SK-N-MC (cell line): ENCODE measurements around the gene BMPR2.
"Not testable (repeated sequence)": the region's sequence is repeated elsewhere in the genome, so short reads cannot be mapped to it uniquely, and the experiment has no call there.

Experiments used
- DNase-seq: peaks from one replicate; pipeline ENCODE4 v3.0.0-alpha.2; 2011; ENCODE audit warnings: low read depth, low spot score
- H3K27ac ChIP-seq: fragments of 200-600 bp; sonication (generic); 2 replicates; pipeline ENCODE4 v1.5.1; 2016; ENCODE audit warnings: mixed run types
- H3K36me3 ChIP-seq: fragments of 200-600 bp; sonication (generic); 2 replicates; pipeline ENCODE4 v1.6.1; 2017; ENCODE audit warnings: antibody characterized with exemption, low read length, mixed read lengths; ENCODE audit not compliant: insufficient read depth
- H3K4me3 ChIP-seq: fragments of 200-600 bp; sonication (generic); 2 replicates; pipeline ENCODE4 v1.5.1; 2016
- H3K9ac ChIP-seq: fragments of 200-600 bp; sonication (generic); 2 replicates; pipeline ENCODE4 v1.8.0; 2017; ENCODE audit warnings: mixed run types, mixed read lengths; ENCODE audit not compliant: insufficient read length
- H3K9me3 ChIP-seq: fragments of 200-600 bp; sonication (generic); 2 replicates; pipeline ENCODE4 v1.6.1; 2017; ENCODE audit warnings: low read depth, mild to moderate bottlenecking, antibody characterized with exemption, low read length, moderate library complexity, mixed read lengths
- EZH2 ChIP-seq: fragments of 200-600 bp; sonication (generic); IDR thresholded peaks from one replicate; pipeline ENCODE4 v1.6.1; 2017; ENCODE audit warnings: antibody characterized with exemption
- FOXP2 ChIP-seq: optimal IDR thresholded peaks from 2 replicates; pipeline ENCODE3; 2011; ENCODE audit warnings: mild to moderate bottlenecking, moderate library complexity; ENCODE audit not compliant: insufficient read depth; ENCODE audit errors: extremely low read length, control extremely low read depth
- POLR2AphosphoS5 ChIP-seq: IDR thresholded peaks from 2 replicates; pipeline ENCODE4 v1.6.1; 2012; ENCODE audit warnings: mild to moderate bottlenecking, low read depth, low read length, borderline replicate concordance

BMPR2 gene

DNA sequence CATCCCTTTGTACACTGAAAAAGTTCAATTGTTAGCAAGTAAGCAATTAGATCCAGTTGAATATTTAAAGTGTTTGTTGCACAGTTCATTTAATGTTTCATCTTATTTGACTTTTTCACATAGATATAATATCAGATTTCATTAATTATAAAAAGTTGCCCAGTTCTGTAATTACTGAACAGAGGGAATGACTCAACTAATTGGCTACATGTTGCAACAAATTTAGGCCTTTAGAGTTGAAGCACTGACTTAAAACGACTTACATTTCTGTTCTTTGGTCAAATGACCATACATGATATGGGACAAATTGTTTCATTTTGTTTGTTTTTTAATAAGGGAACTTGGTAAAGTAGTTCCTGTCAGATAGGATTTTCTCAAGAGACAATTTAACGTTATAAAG, 190.2 kb downstream of the BMPR2 start:
- TF ChIP-seq POLR2AphosphoS5 (no peak), FOXP2 (no peak), EZH2 (no peak)
- H3K36me3 ChIP-seq: no peaks in the 10 kb centered on the region
- no peak overlapping the region for H3K4me3 ChIP-seq
- no peak overlapping the region for H3K9ac ChIP-seq
- no peak overlapping the region for H3K27ac ChIP-seq
- DNase-seq: no peak
- no peaks in the 10 kb centered on the region for H3K9me3 ChIP-seq

DNA sequence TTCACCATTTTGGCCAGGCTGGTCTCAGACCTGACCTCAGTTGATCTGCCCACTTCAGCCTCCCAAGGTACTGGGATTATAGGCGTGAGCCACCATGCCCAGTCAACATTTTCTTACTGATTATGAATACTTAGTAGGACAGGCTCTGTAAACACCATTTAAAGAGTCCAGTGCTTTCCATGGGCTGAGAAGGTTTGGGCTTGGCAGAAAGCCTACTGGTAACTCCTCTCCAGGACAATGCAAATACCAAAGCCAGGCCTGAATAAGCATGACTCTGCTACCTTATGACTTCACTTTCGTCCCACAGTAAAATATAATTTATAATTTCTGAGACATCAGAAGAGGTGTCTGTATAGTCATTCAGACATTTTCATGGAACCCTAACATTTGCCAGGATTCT, 198.4 kb downstream of the BMPR2 start:
- H3K9me3 ChIP-seq: no peaks in the 10 kb centered on the region

DNA sequence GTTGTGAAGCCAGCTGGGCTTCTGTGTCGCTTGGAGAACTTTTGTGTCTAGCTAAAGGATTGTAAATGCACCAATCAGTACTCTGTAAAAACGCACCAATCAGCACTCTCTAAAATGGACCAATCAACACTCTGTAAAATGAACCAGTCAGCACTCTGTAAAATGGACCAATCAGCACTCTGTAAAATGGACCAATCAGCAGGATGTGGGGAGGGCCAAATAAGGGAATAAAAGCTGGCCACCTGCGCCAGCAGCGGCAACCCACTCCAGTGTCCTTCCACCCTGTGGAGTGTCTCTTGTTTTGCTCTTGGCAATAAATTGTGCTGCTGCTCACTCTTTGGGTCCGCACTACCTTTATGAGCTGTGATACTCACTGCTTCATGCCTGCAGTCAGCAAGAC, 199.1 kb downstream of the BMPR2 start:
- not testable (repeated sequence) for H3K36me3 ChIP-seq, H3K9me3 ChIP-seq, H3K9ac ChIP-seq, H3K27ac ChIP-seq, DNase-seq, H3K4me3 ChIP-seq

More for the DNA sequence above, 198.4 kb downstream of the BMPR2 start:
- no peak overlapping the region for H3K4me3 ChIP-seq
- H3K27ac ChIP-seq: no peak overlapping the region
- TF ChIP-seq FOXP2: no peak
- no peak for TF ChIP-seq EZH2
- TF ChIP-seq POLR2AphosphoS5: no peak
- DNase-seq: no peak
- H3K36me3 ChIP-seq: no peaks in the 10 kb centered on the region
- no peak overlapping the region for H3K9ac ChIP-seq

DNA sequence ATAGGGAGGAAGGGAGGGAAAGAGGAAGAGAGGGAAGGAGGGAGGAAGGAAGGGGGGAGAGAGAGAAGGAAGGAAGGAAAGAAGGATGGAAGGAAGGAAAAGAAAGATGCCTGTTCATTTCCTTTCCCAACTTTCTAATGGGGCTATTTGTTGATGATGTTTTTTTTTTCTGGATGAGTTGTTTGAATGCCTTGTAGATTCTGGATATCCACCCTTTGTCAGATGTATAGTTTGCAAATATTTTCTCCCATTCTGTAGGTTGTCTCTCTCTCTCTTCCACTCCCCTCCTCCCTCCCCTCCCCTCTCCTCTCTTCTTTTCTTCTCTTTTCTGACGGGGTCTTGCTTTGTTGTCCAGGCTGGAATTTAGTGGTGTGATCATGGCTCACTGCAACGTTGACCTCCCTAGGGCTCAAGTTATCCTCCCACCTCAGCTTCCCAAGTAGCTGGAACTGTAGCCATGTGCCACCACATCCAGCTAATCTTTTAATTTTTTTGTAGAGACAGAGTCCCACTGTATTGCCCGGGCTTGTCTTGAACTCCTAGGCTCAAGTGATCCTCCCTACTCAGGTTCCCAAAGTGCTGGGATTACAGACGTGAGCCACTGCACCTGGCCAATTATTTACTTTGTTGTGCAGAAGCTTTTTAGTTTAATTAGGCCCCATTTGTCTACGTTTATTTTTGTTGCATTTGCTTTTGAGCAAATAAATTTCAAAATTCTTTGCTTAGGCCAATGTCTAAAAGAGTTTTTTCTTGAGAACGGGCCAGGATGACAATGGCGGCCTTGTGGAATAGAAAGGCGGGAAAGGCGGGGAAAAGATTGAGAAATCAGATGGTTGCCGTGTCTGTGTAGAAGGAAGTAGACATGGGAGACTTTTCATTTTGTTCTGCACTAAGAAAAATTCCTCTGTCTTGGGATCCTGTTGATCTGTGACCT, 201.4 kb downstream of the BMPR2 start:
- TF ChIP-seq EZH2: no peak
- TF ChIP-seq POLR2AphosphoS5: no peak
- no peak for TF ChIP-seq FOXP2
- H3K9me3 ChIP-seq: no peaks in the 10 kb centered on the region
- no peak overlapping the region for H3K9ac ChIP-seq
- H3K36me3 ChIP-seq: no peaks in the 10 kb centered on the region
- H3K27ac ChIP-seq: no peak overlapping the region
- no peak overlapping the region for H3K4me3 ChIP-seq
- no peak for DNase-seq

DNA sequence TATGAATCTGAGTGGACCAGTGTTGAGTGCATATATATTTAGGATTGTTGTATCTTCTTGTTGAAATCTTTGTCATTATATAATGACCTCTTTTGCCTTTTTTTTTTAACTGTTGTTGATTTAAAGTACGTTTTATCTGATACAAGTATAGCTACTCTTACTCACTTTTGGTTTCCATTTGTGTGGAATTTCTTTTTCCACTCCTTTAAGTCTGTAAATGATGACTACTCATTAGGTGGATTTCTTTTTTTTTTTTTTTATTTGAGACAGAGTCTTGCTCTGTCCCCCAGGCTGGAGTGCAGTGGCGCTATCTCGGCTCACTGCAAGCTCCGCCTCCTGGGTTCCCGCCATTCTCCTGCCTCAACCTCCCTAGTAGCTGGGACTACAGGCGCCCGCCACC, 206.7 kb downstream of the BMPR2 start:
- not testable (repeated sequence) for H3K4me3 ChIP-seq, DNase-seq, H3K9me3 ChIP-seq, H3K36me3 ChIP-seq, H3K9ac ChIP-seq, H3K27ac ChIP-seq

DNA sequence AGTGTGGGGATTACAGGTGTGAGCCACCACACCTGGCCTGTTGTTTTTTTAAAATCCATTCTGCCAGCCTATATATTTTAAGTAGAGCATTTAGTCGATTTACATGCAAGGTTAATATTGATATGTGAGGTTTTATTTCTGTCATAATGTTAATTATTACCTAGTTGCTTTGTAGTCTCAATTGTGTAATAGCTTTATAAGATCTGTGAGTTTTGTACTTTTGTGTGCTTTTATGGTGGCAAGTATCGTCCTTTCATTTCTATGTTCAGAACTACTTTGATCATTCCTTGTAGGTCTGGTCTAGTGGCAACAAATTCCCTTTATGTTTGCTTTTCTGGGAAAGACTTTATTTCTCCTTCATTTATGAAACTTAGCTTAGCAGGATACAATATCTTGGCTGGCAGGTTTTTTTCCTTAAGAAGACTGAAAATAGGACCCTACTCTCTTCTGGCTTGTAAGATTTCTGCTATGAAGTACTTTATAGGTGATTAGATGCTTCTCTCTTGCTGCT, 207.6 kb downstream of the BMPR2 start:
- no peak overlapping the region for H3K27ac ChIP-seq
- H3K9ac ChIP-seq: no peak overlapping the region
- H3K9me3 ChIP-seq: no peaks in the 10 kb centered on the region; the same call in 1 of the 2 replicates
- TF ChIP-seq POLR2AphosphoS5: no peak
- no peak for TF ChIP-seq FOXP2
- no peak for TF ChIP-seq EZH2
- no peaks in the 10 kb centered on the region for H3K36me3 ChIP-seq
- H3K4me3 ChIP-seq: no peak overlapping the region
- no peak for DNase-seq

DNA sequence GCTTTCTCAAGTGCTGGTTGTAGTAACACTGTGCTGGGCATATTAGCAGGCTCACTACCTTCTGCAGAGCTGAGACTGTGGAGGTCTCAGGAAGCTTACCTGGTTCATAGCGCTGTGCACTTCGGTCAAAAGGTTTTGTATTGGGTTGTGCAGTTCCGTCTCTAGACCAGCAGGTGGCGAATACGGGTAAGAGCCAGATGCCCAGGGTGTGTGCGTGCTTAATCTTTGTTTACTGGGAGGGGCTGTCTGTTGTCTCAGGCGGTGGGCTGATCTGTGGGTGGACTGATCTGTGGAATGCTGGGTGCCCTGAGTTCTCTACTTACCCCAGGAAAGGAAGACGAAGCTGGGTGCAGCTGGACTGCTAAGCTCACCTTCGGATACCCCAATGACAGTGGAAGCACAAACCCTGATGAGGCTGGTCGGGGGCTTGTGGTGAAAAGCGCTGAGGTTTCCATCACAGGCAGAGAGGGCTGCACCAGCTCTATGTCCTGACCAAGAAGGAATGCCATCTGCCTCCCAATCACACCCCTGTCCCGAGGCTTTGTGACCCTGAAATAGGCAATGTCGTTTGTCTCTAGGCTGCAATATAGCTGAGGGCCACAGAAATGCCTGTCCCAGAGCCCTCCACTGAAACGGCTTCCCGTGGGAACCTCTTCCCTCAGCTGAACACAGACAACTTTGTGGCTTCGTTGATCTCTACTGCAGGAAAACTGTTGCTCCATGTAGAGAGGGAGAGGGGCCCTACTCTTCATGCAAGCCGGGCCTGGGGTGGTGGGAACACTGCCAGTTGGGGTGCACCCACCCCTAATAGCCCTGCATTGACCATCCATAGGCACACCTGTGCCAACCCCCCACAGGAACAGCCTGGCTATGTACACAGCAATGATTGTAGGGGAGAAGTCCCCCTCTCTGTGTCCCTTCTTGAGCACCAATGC, 212.8 kb downstream of the BMPR2 start:
- no peak overlapping the region for H3K27ac ChIP-seq

DNA sequence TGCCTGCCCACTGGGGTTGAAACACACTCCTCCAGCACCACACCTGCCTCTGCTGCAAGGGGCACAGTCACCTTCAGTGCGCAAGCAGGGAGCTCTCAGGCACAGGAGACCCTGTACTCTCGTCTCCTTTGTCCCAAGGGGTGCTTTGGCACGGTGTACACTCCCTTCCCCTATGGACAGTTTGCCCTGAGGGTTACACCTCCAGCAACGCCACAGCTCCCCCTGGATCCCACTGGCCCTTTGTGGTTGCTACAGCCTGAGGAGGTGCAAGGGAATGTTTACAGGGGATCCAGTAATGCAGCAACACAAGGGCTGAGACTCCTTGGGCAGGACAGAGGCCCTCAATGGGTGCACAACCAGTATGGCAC, 213.4 kb downstream of the BMPR2 start:
- Histone ChIP-seq H3K9ac (no peak overlapping the region), H3K36me3 (no peaks in the 10 kb centered on the region), H3K9me3 (no peaks in the 10 kb centered on the region), H3K27ac (no peak overlapping the region), H3K4me3 (no peak overlapping the region)
- no peak for DNase-seq
- TF ChIP-seq EZH2 (no peak), POLR2AphosphoS5 (no peak), FOXP2 (no peak)

More for the DNA sequence above, 212.8 kb downstream of the BMPR2 start:
- H3K36me3 ChIP-seq: no peaks in the 10 kb centered on the region
- TF ChIP-seq POLR2AphosphoS5 (no peak), FOXP2 (peak; percentile 100), EZH2 (no peak)
- H3K9ac ChIP-seq: no peak overlapping the region
- peak; percentile 32 for DNase-seq
- peak overlapping the region; percentile 41; the same call in 1 of the 2 replicates for H3K4me3 ChIP-seq
- H3K9me3 ChIP-seq: no peaks in the 10 kb centered on the region; the same call in 1 of the 2 replicates

DNA sequence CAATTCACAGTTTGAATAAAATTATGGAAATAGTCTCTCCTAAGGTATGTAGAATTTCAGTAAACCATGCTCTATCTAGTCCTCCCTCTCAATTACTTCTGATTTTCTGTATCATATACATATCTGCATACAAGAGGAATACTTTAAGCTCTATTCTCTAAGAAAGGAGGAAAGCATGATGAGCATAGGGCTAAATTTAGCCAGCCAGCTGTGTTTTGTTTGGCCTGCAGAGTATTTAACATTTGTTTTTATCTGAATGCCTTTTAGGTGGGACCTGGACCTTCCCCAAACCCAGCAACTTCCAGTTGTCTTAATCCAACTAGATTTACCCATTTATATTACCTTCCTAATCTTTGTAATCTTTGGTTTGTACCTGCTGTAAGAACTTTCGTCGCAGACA, 216.4 kb downstream of the BMPR2 start:
- Histone ChIP-seq H3K36me3 (no peaks in the 10 kb centered on the region), H3K4me3 (no peak overlapping the region), H3K27ac (no peak overlapping the region), H3K9me3 (no peaks in the 10 kb centered on the region), H3K9ac (no peak overlapping the region)
- no peak for TF ChIP-seq POLR2AphosphoS5
- TF ChIP-seq FOXP2: no peak
- no peak for TF ChIP-seq EZH2
- DNase-seq: no peak
